Dermis microvascular lymphatic vessel endothelial cell (primary cell): ENCODE measurements around the gene RHOXF1. TPM values are rescaled to one million over a fixed set of nuclear protein-coding genes. Genes with fewer than 3 reads are reported as not detected.
"Not testable (repeated sequence)": the region's sequence is repeated elsewhere in the genome, so short reads cannot be mapped to it uniquely, and the experiment has no call there.

Experiments used
- DNase-seq, 2 donors: peaks; one replicate each; pipeline versions ENCODE4 v3.0.0 to v3.0.0-alpha.2; 2010; ENCODE audit warnings: low read depth in 2 of 2
- total RNA-seq: library from RNA; depleted of rRNA; stranded (reverse); fragments of >200 nt; gene quantifications from 2 replicates; pipeline ENCODE4 v1.2.1, GENCODE V29; 2014

Gene RHOXF1
- total RNA-seq, 1 donor from 2014 or later, result not detected

DNA sequence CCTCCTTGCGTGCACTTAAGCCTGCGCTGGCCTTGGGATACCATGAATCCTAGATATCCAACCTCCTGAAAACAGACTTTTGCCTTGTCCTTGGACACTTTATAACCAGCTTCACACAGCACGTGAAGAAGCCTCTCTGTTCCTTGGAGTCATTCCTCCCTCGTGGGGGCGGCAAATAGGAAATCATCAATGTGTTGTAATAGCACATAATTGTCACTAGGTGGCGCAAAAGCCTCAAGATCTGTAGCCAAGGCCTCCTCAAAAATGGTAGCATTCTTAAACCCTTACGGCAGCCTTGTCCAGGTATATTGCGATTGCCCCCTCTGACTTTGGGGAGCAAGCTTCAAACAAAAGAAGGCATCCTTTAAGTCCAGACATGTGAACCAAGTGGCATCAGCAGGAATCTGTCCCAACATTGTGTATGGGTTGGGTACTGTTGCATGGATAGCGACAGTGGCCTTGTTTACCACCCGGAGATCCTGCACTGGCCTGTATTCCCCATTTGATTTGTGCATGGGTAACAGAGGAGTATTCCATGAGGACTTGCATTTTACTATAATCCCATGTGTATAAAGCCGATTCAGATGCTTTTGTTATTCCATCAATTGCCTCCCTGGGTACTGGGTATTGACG, 30.0 kb downstream of the RHOXF1 start:
- DNase-seq, result not testable (repeated sequence)

DNA sequence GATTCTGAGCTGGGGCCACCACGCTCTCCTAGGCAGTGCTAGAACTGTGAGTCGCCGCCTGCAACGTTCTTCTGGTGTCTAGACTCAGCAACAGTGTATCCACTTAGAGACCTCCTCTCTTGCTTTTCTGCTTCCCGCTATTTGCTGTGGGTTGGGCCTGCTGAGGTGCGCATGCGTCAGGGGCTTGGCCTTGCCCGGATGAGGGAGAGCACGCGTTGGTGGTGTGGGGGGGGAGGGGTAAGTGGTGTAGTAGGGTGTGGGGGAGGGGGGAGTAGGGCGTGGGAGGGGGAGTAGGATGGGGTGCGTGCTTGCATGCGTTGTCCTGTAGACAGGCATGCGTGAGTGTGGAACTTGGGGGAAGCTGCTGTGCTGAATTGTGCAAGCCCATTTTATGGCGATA, 38.1 kb downstream of the RHOXF1 start, which contains the start of gene RHOXF2B:
RHOXF2B (minus strand) TSS at position 101 of the 400 bp plus-strand sequence. CDS start 138 bp downstream, outside the sequence.
- not testable (repeated sequence) for DNase-seq

DNA sequence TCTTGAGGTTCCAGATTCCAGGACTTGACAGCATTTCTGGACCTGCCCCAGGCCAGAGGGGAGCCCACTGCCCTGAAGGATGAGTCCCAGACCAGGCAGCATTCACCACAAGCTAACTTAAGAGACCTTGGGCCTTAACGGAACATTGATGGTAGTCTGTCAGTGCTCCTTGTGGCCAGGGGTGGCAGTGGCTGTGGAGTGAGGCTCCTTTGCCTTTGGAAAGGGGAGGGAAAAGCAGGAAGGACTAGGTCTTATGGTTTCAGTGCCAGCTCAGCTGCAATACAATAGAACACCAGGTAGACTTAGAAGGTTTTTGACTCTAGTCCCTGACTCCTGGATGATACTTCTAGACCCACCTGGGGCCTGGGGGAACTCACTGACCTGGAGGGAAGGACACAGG, 49.5 kb downstream of the RHOXF1 start:
- DNase-seq, result not testable (repeated sequence)

Other genes starting within 250 kb of the RHOXF1 start
- gene RNF113A, start 244.2 kb downstream of the RHOXF1 start, total RNA-seq, result 12.8 and 15.2 TPM in 2 replicates
- gene NDUFA1, start 244.1 kb downstream of the RHOXF1 start, total RNA-seq, result 74.3 and 128 TPM in 2 replicates
- not detected in 2 replicates for gene AKAP14, start 220.0 kb downstream of the RHOXF1 start, total RNA-seq
- 2.4 and 2.8 TPM in 2 replicates for gene NKAP, start 172.2 kb downstream of the RHOXF1 start, total RNA-seq
- not detected in 2 replicates for gene RHOXF2B, start 38.2 kb downstream of the RHOXF1 start, total RNA-seq
- gene RHOXF2, start 42.7 kb upstream of the RHOXF1 start, total RNA-seq, result not detected in 2 replicates
- gene ZBTB33, start 134.9 kb upstream of the RHOXF1 start, total RNA-seq, result 12.2 and 12.5 TPM in 2 replicates
- not detected in 2 replicates for gene TMEM255A, start 195.5 kb upstream of the RHOXF1 start, total RNA-seq
- gene ATP1B4, start 246.2 kb upstream of the RHOXF1 start, total RNA-seq, result not detected in 2 replicates